Endothelial cell of umbilical vein (primary cell): ENCODE results near the gene RUSC2. TPM values are rescaled to one million over a fixed set of nuclear protein-coding genes. Genes with fewer than 3 reads are reported as not detected.
A peak's percentile ranks its signal among the peaks of the same experiment; 100 is the strongest.

Source experiments
- Bru-seq: library from RNA; stranded (reverse); fragments of 400-500 nt; gene quantifications from one replicate; lab custom pipeline; 2021; lab: Mats Ljungman, UMichigan
- BruChase-seq, 2 experiments: library from RNA; stranded (reverse); fragments of 400-500 nt; gene quantifications; one replicate each; lab custom pipeline; 2021; lab: Mats Ljungman, UMichigan
- BruUV-seq: library from RNA; stranded (reverse); fragments of 400-500 nt; replicated peaks from 2 replicates; lab custom pipeline; 2021; lab: Mats Ljungman, UMichigan
- CTCF ChIA-PET: fragments of 300-600, 350-600 bp; sonication (Branson Sonifier 250); formaldehyde crosslinking; loops from one replicate; lab custom pipeline; 2021; ENCODE audit warnings: antibody characterized with exemption, inconsistent platforms; lab: Charles Lee
- POLR2A ChIA-PET: fragments of 300-600, 350-600 bp; sonication (Branson Sonifier 250); formaldehyde crosslinking; loops from one replicate; lab custom pipeline; 2021; ENCODE audit warnings: antibody characterized with exemption, inconsistent platforms; lab: Charles Lee
- DNase-seq: peaks from one replicate; pipeline ENCODE4 v3.0.0-alpha.2; 2011; ENCODE audit warnings: low read depth, low spot score
- FAIRE-seq: peaks from 2 replicates; lab custom pipeline; 2011; peaks lifted over from hg19 to GRCh38; lab: Jason Lieb, UNC
- H2AFZ ChIP-seq: 2 replicates; pipeline ENCODE4 v1.6.0; 2012; ENCODE audit warnings: low read depth, low read length, control low read depth, inconsistent platforms
- H3K27ac ChIP-seq: 2 replicates; pipeline ENCODE4 v1.5.1; 2011; ENCODE audit warnings: low read depth, mild to moderate bottlenecking, control low read depth, low read length, moderate library complexity; ENCODE audit not compliant: insufficient read depth
- H3K27me3 ChIP-seq, 2 experiments: 2 replicates each; pipeline versions ENCODE4 v1.6.0 to v1.6.1; 2011; ENCODE audit warnings: low read length in 2 of 2, mixed read lengths in 1 of 2; ENCODE audit not compliant: control insufficient read depth in 2 of 2, insufficient read depth in 2 of 2
- H3K36me3 ChIP-seq, 2 experiments: 2 replicates in 1 of 2; 3 replicates in 1 of 2; pipeline ENCODE4 v1.5.1; 2011; ENCODE audit warnings: low read length in 2 of 2, mild to moderate bottlenecking in 1 of 2, moderate library complexity in 1 of 2; ENCODE audit not compliant: control insufficient read depth in 2 of 2, insufficient read depth in 2 of 2; ENCODE audit errors: extremely low read depth in 1 of 2
- H3K4me1 ChIP-seq: 3 replicates; pipeline ENCODE4 v1.5.1; 2011; ENCODE audit warnings: mild to moderate bottlenecking, low read length; ENCODE audit not compliant: control insufficient read depth, insufficient read depth; ENCODE audit errors: extremely low read depth
- H3K4me2 ChIP-seq: 2 replicates; pipeline ENCODE4 v1.6.1; 2011; ENCODE audit warnings: low read length, control low read depth, mixed read lengths; ENCODE audit not compliant: insufficient read depth
- H3K4me3 ChIP-seq, 3 experiments: fragments of 200-600 bp in 1 of 3; sonication (generic), shearing (Covaris generic) in 1 of 3; replicated peaks in 1 of 3; 2 replicates each; pipeline ENCODE4 v1.5.1; 2011 to 2016; ENCODE audit warnings: control low read depth in 3 of 3, low read length in 3 of 3, mild to moderate bottlenecking in 2 of 3, inconsistent platforms in 1 of 3, low read depth in 1 of 3, moderate library complexity in 1 of 3; ENCODE audit not compliant: insufficient read depth in 1 of 3
- H3K79me2 ChIP-seq: 2 replicates; pipeline ENCODE4 v1.6.0; 2012; ENCODE audit warnings: low read length, inconsistent platforms; ENCODE audit not compliant: control insufficient read depth, insufficient read depth
- H3K9ac ChIP-seq: replicated peaks from 2 replicates; pipeline ENCODE3; 2011; ENCODE audit warnings: low read length, control low read depth; ENCODE audit not compliant: insufficient read depth; ENCODE audit errors: extremely low read depth
- H3K9me1 ChIP-seq: replicated peaks from 3 replicates; pipeline ENCODE4 v1.6.0; 2011; ENCODE audit warnings: mild to moderate bottlenecking, low read length; ENCODE audit not compliant: control insufficient read depth, insufficient read depth; ENCODE audit errors: extremely low read depth
- H3K9me3 ChIP-seq: replicated peaks from 2 replicates; pipeline ENCODE4 v1.5.1; 2012; ENCODE audit warnings: low read length, inconsistent platforms; ENCODE audit not compliant: control insufficient read depth, insufficient read depth
- H4K20me1 ChIP-seq: replicated peaks from 2 replicates; pipeline ENCODE3; 2011; ENCODE audit warnings: mild to moderate bottlenecking, low read length; ENCODE audit not compliant: control insufficient read depth, insufficient read depth; ENCODE audit errors: extremely low read depth
- EZH2 ChIP-seq: IDR thresholded peaks from 2 replicates; pipeline ENCODE4 v1.6.1; 2012; ENCODE audit warnings: borderline replicate concordance, low read depth, mild to moderate bottlenecking, moderate library complexity, low read length, inconsistent platforms; ENCODE audit not compliant: severe bottlenecking
- FOS ChIP-seq: IDR thresholded peaks from 2 replicates; pipeline ENCODE4 v1.6.1; 2011; ENCODE audit warnings: mild to moderate bottlenecking, low read length, moderate library complexity, borderline replicate concordance; ENCODE audit not compliant: insufficient read depth
- GATA2 ChIP-seq: IDR thresholded peaks from 2 replicates; pipeline ENCODE4 v1.7.0; 2011; ENCODE audit warnings: low read depth, mild to moderate bottlenecking, moderate library complexity, mixed read lengths, low read length; ENCODE audit not compliant: insufficient read length, insufficient read depth
- JUN ChIP-seq: IDR thresholded peaks from 2 replicates; pipeline ENCODE4 v1.6.1; 2011; ENCODE audit warnings: borderline replicate concordance, low read depth; ENCODE audit not compliant: insufficient read length, insufficient read depth
- MYC ChIP-seq: IDR thresholded peaks from one replicate; pipeline ENCODE4 v1.6.1; 2011; ENCODE audit warnings: mild to moderate bottlenecking, low read depth, low read length
- POLR2A ChIP-seq: IDR thresholded peaks from 2 replicates; pipeline ENCODE4 v1.6.1; 2012; ENCODE audit warnings: low read depth, mild to moderate bottlenecking, control low read depth, low read length
- POLR2AphosphoS5 ChIP-seq: IDR thresholded peaks from 2 replicates; pipeline ENCODE4 v1.6.1; 2012; ENCODE audit warnings: low read depth, mild to moderate bottlenecking, control low read depth, low read length, moderate library complexity; ENCODE audit not compliant: insufficient read depth
- dilution Hi-C: fragments of 300-500 bp; cut with MboI; formaldehyde crosslinking; loops from one replicate; pipeline ENCODE4 v1.15.0; 2019; ENCODE audit warnings: low sequenced_read_pairs; ENCODE audit not compliant: extremely low pct_ligation_motif_present
- intact Hi-C: fragments of 100-400 bp; cut with micrococcal nuclease; formaldehyde crosslinking; loops from one replicate; pipeline ENCODE4 v1.10.0; 2022
- long read RNA-seq: library from polyadenylated mRNA; stranded (forward); transcript quantifications from one replicate; pipeline ENCODE4 v2.0.0, GENCODE V29; 2021
- polyA minus RNA-seq, 3 experiments: library from RNA; depleted of rRNA, polyadenylated mRNA; stranded (reverse); fragments of >200 nt; gene quantifications; 1 replicate in 1 of 3; 2 replicates in 2 of 3; pipeline ENCODE4 v1.2.3, GENCODE V29; 2011
- polyA plus RNA-seq, 4 experiments: library from polyadenylated mRNA; depleted of rRNA in 3 of 4; stranded (reverse) in 3 of 4; unstranded in 1 of 4; fragments of >200 nt; gene quantifications; 2 replicates each; pipeline versions ENCODE4 v1.2.1 to v1.2.3, GENCODE V29; 2011 to 2012; ENCODE audit warnings: missing spikeins in 1 of 4
- total RNA-seq: library from RNA; stranded (reverse); gene quantifications from 2 replicates; pipeline ENCODE4 v1.2.3, GENCODE V29; 2021
- TF ChIP-seq, protein P1 (sequence below): IDR thresholded peaks from 2 replicates; pipeline ENCODE4 v1.6.1; 2011; ENCODE audit not compliant: insufficient read depth, insufficient read length
- TF ChIP-seq, protein P2 (sequence below), 2 donors: IDR thresholded peaks; 1 replicate in 1 of 2; 2 replicates in 1 of 2; pipeline ENCODE4 v1.5.1; 2011; ENCODE audit warnings: low read length in 2 of 2, mild to moderate bottlenecking in 2 of 2, moderate library complexity in 2 of 2, control low read depth in 1 of 2, inconsistent platforms in 1 of 2, low read depth in 1 of 2; ENCODE audit not compliant: insufficient read depth in 1 of 2; ENCODE audit errors: extremely low read depth in 1 of 2

The RUSC2 gene, protein sequence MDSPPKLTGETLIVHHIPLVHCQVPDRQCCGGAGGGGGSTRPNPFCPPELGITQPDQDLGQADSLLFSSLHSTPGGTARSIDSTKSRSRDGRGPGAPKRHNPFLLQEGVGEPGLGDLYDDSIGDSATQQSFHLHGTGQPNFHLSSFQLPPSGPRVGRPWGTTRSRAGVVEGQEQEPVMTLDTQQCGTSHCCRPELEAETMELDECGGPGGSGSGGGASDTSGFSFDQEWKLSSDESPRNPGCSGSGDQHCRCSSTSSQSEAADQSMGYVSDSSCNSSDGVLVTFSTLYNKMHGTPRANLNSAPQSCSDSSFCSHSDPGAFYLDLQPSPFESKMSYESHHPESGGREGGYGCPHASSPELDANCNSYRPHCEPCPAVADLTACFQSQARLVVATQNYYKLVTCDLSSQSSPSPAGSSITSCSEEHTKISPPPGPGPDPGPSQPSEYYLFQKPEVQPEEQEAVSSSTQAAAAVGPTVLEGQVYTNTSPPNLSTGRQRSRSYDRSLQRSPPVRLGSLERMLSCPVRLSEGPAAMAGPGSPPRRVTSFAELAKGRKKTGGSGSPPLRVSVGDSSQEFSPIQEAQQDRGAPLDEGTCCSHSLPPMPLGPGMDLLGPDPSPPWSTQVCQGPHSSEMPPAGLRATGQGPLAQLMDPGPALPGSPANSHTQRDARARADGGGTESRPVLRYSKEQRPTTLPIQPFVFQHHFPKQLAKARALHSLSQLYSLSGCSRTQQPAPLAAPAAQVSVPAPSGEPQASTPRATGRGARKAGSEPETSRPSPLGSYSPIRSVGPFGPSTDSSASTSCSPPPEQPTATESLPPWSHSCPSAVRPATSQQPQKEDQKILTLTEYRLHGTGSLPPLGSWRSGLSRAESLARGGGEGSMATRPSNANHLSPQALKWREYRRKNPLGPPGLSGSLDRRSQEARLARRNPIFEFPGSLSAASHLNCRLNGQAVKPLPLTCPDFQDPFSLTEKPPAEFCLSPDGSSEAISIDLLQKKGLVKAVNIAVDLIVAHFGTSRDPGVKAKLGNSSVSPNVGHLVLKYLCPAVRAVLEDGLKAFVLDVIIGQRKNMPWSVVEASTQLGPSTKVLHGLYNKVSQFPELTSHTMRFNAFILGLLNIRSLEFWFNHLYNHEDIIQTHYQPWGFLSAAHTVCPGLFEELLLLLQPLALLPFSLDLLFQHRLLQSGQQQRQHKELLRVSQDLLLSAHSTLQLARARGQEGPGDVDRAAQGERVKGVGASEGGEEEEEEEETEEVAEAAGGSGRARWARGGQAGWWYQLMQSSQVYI (N-terminal part only)
- total RNA-seq: 46.2 and 52.1 TPM in 2 replicates
- polyA plus RNA-seq: 26.1 and 29.9 TPM in 2 replicates
- 17.3 and 22.6 TPM in 2 replicates for polyA plus RNA-seq (2011; cell fraction: cytosol; rRNA removed)
- 63.2 and 68.8 TPM in 2 replicates for polyA plus RNA-seq (2011; cell fraction: nucleus; rRNA removed)
- polyA plus RNA-seq (2012): 19.2 and 22.1 TPM in 2 replicates
- polyA minus RNA-seq: 63.2 and 73.2 TPM in 2 replicates
- 9.9 TPM for polyA minus RNA-seq (2011; cell fraction: cytosol; rRNA and poly(A)+ RNA removed)
- polyA minus RNA-seq (2011; cell fraction: nucleus; rRNA and poly(A)+ RNA removed): 34.4 and 34.6 TPM in 2 replicates
- percentile 80 among the genes with signal in this experiment for Bru-seq, nascent RNA
- percentile 87 among the genes with signal in this experiment for BruChase-seq, experiment 1, labeled RNA remaining after a 6-hour chase
- percentile 91 among the genes with signal in this experiment for BruChase-seq, experiment 2, labeled RNA remaining after a 2-hour chase
- long read RNA-seq, full-length matches to known transcripts: 3 of 53 reads
- long read RNA-seq, partial matches to known transcripts: 40 of 53 reads
- long read RNA-seq, other reads (novel, unspliced or antisense): 10 of 53 reads

DNA sequence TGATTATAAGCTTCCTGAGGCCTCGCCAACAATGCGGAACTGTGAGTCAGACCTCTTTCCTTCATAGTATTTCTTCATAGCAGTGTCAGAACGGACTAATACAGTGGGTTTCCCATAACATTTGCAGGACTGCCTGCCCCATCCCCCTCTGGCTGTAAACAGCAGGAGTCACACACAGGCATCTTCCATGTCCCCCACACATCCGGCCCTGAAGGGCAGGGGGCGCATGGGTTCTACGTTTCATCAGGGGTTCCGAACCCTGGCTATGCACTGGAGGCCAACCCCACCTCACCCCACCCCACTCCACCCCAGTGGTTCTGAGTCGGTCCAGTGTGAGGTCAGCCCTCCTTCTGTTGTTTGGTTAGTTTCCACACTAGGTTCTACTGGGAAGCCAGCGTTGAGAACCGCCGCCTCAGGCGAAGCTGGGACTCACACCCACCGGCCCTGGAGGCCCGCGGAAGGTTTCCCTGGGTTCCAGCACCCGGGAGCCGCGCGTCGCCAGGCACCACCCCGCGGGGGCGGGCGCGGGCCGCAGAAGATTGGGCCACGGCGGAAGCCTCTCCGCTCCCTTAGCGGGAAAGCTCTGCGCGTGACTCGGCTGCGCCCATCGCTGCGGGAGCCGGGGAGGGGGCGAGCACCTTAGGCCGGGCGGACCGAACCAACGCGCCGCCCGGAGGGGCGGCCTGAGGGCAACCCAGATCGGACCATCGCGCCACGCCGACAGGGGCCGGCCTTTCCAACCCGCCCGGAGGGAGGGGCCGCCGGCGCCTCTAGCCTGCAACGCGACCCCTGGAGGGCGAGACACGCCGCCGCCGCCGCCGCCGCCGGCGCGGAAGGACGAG, at the start of gene RUSC2:
TSS of gene RUSC2 (plus strand) at position 799 of the 842 bp plus-strand sequence. CDS start 56,411 bp downstream, outside the sequence.
- Histone ChIP-seq H3K27me3 (no peaks in the 10 kb centered on the region), H3K4me2 (peak within 1 kb of the TSS; percentile 96), H3K9me1 (no peaks in the 10 kb centered on the region), H3K9ac (peak within 1 kb of the TSS; percentile 97), H2AFZ (peak within 1 kb of the TSS; percentile 63), H3K27ac (peak within 1 kb of the TSS; percentile 96), H3K36me3 (no peaks in the 10 kb centered on the region), H3K4me3 (peak within 1 kb of the TSS; percentile 62 to 91 (median 66)), H4K20me1 (no peaks in the 10 kb centered on the region), H3K79me2 (peaks cover 44% of the 10 kb centered on the region), H3K4me1 (peaks cover 10% of the 10 kb centered on the region), H3K9me3 (no peaks in the 10 kb centered on the region)
- ChIA-PET CTCF (interaction anchor here (0.6 to 2.1 kb wide), 19 partner anchors 8 to 410 kb away, joined by 3 to 71 read pairs (median 5); partner anchors contain the start of genes ATOSB and FANCG), POLR2A (interaction anchor here (0.5 to 1.4 kb wide), 3 partner anchors 11 to 455 kb away, joined by 3 to 6 read pairs (median 4); no protein-coding TSS in a partner anchor)
- dilution Hi-C loops: no loop called here
- no peak for TF ChIP-seq JUN
- peak; percentile 67 for TF ChIP-seq FOS
- TF ChIP-seq EZH2: no peak
- no peak for TF ChIP-seq MYC
- peak; percentile 82 for TF ChIP-seq POLR2AphosphoS5
- TF ChIP-seq, protein P1, sequence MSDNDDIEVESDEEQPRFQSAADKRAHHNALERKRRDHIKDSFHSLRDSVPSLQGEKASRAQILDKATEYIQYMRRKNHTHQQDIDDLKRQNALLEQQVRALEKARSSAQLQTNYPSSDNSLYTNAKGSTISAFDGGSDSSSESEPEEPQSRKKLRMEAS: no peak
- TF ChIP-seq POLR2A: peak; percentile 84
- TF ChIP-seq, protein P2, sequence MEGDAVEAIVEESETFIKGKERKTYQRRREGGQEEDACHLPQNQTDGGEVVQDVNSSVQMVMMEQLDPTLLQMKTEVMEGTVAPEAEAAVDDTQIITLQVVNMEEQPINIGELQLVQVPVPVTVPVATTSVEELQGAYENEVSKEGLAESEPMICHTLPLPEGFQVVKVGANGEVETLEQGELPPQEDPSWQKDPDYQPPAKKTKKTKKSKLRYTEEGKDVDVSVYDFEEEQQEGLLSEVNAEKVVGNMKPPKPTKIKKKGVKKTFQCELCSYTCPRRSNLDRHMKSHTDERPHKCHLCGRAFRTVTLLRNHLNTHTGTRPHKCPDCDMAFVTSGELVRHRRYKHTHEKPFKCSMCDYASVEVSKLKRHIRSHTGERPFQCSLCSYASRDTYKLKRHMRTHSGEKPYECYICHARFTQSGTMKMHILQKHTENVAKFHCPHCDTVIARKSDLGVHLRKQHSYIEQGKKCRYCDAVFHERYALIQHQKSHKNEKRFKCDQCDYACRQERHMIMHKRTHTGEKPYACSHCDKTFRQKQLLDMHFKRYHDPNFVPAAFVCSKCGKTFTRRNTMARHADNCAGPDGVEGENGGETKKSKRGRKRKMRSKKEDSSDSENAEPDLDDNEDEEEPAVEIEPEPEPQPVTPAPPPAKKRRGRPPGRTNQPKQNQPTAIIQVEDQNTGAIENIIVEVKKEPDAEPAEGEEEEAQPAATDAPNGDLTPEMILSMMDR (IDR thresholded peaks at IDR 0.05; ENCODE audit: extremely low read depth in 1 of 2, insufficient read depth in 1 of 2, low read depth in 1 of 2, low read length in 2 of 2): peak; percentile 30 to 38
- TF ChIP-seq GATA2: no peak
- intact Hi-C loops: loop anchor here (1.0 to 5.0 kb wide), 3 partner anchors 49 to 168 kb away; partner anchors contain the start of genes CCDC107 and RMRP
- DNase-seq (peak; percentile 88), FAIRE-seq (peak; percentile 78)
- no TSS peak for BruUV-seq
